Measurements from ENCODE around the gene VWA3B. TPM values are rescaled to one million over a fixed set of nuclear protein-coding genes. Genes with fewer than 3 reads are reported as not detected.

The VWA3B gene
- total and polyA plus RNA-seq, 2 experiments from 2014 or later = 0.80 TPM; not detected in 1

- WGBS (ENCODE audit: low lambda C conversion rate, missing lambda C conversion rate) = 82% methylated on average over 4 of the region's 4 CpGs
- H2AFZ ChIP-seq = no peak overlapping the region
- TF ChIP-seq CTCF (IDR thresholded peaks at IDR 0.05; ENCODE audit: poor library complexity) (no peak), EZH2 (IDR thresholded peaks at IDR 0.05; ENCODE audit: borderline replicate concordance) (no peak), EZH2phosphoT487 (IDR thresholded peaks at IDR 0.05; ENCODE audit: low read depth, severe bottlenecking, unreplicated experiment) (no peak)
- H3K9me3 ChIP-seq (ENCODE audit: low read depth) = no peaks in the 10 kb centered on the region
- H3K4me1 ChIP-seq (ENCODE audit: insufficient read depth) = no peaks in the 10 kb centered on the region
- no peaks in the 10 kb centered on the region for H4K20me1 ChIP-seq (ENCODE audit: insufficient read depth, poor library complexity, severe bottlenecking)
- H3K27ac ChIP-seq = no peak overlapping the region
- H3K79me2 ChIP-seq = no peaks in the 10 kb centered on the region
- H3K4me3 ChIP-seq = no peak overlapping the region
- no peaks in the 10 kb centered on the region for H3K9me2 ChIP-seq (replicated peaks; ENCODE audit: insufficient read depth)
- DNase-seq (ENCODE audit: low spot score) = no peak
- H3K27me3 ChIP-seq = no peaks in the 10 kb centered on the region
- H3K4me2 ChIP-seq = no peak overlapping the region
- H3K36me3 ChIP-seq (replicated peaks; ENCODE audit: insufficient read depth, low read depth) = no peaks in the 10 kb centered on the region
Measured at GRCh38 chr2:98245491-98245890, 158.5 kb downstream of the VWA3B start.

- no peak for DNase-seq (ENCODE audit: low spot score)
- Histone ChIP-seq H2AFZ (no peak overlapping the region), H3K9me3 (ENCODE audit: low read depth) (no peaks in the 10 kb centered on the region), H4K20me1 (ENCODE audit: insufficient read depth, poor library complexity, severe bottlenecking) (no peaks in the 10 kb centered on the region), H3K4me2 (no peak overlapping the region), H3K4me3 (no peak overlapping the region), H3K9me2 (replicated peaks; ENCODE audit: insufficient read depth) (no peaks in the 10 kb centered on the region), H3K27ac (no peak overlapping the region), H3K4me1 (ENCODE audit: insufficient read depth) (no peaks in the 10 kb centered on the region), H3K36me3 (replicated peaks; ENCODE audit: insufficient read depth, low read depth) (no peaks in the 10 kb centered on the region), H3K27me3 (no peaks in the 10 kb centered on the region), H3K79me2 (no peaks in the 10 kb centered on the region)
- TF ChIP-seq CTCF (IDR thresholded peaks at IDR 0.05; ENCODE audit: poor library complexity) = no peak
- TF ChIP-seq EZH2phosphoT487 (IDR thresholded peaks at IDR 0.05; ENCODE audit: low read depth, severe bottlenecking, unreplicated experiment) = no peak
- no peak for TF ChIP-seq EZH2 (IDR thresholded peaks at IDR 0.05; ENCODE audit: borderline replicate concordance)
Measured at GRCh38 chr2:98247383-98247782, 160.4 kb downstream of the VWA3B start.

DNA sequence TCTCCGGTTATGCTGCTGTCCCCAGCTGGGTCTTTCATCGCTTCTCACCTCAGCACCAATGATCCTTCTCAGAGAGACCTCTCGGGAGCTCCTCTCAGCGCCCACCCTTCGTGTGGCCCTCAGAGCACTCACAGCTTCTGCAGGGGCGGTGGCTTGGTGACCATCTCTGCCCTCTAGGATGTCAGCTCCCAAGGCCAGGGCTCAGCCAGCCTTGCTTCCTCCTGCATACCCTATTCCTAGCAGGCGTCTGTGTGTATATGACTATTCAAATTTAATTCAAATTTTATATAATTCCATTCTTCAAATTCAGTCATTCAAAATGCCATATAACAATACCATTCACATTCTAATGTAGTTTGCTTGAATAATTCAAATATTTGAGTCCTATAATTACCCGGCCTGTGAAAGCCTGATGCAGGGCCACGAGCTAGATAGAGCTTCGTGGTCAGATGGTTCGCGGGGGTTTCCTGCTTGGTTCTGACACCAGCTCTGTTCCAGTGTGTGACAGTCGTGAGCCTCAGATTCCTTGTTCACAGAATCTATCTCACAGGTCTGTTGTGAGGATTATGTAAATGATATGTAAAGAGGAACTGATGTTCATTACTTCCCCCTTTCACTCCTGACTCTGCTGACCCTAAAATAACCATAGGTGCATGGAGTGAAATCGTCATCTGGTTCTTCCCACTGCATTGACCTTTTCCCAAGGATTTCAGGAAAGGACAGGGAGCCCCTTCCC, 165.2 kb downstream of the VWA3B start:
- Histone ChIP-seq H3K27ac (no peak overlapping the region), H3K4me2 (no peak overlapping the region), H4K20me1 (ENCODE audit: insufficient read depth, poor library complexity, severe bottlenecking) (no peaks in the 10 kb centered on the region), H3K9me2 (replicated peaks; ENCODE audit: insufficient read depth) (no peaks in the 10 kb centered on the region), H3K27me3 (no peaks in the 10 kb centered on the region), H3K4me3 (no peak overlapping the region), H3K9me3 (ENCODE audit: low read depth) (no peaks in the 10 kb centered on the region), H2AFZ (no peak overlapping the region), H3K36me3 (replicated peaks; ENCODE audit: insufficient read depth, low read depth) (no peaks in the 10 kb centered on the region), H3K79me2 (no peaks in the 10 kb centered on the region), H3K4me1 (ENCODE audit: insufficient read depth) (no peaks in the 10 kb centered on the region)
- TF ChIP-seq EZH2 (IDR thresholded peaks at IDR 0.05; ENCODE audit: borderline replicate concordance) (no peak), EZH2phosphoT487 (IDR thresholded peaks at IDR 0.05; ENCODE audit: low read depth, severe bottlenecking, unreplicated experiment) (no peak), CTCF (IDR thresholded peaks at IDR 0.05; ENCODE audit: poor library complexity) (no peak)
- 89% methylated on average over 14 of the region's 14 CpGs for WGBS (ENCODE audit: low lambda C conversion rate, missing lambda C conversion rate)
- DNase-seq (ENCODE audit: low spot score) = no peak
